NCI-H69 (cell line): ENCODE results near the gene UNC45B.
"Not testable (repeated sequence)": the region's sequence is repeated elsewhere in the genome, so short reads cannot be mapped to it uniquely, and the experiment has no call there.

Experiments used
- DNase-seq: peaks from one replicate; lab custom pipeline; 2025; lab: John Stamatoyannopoulos, UW

The UNC45B gene

GRCh38 chr17:35141681-35142466, 5.7 kb upstream of the UNC45B start, which contains the start of gene NLE1:
Gene NLE1 (minus strand): TSS chr17:35142303. CDS start chr17:35142275, 28 bp downstream.
- peak; percentile 93 for DNase-seq

DNA sequence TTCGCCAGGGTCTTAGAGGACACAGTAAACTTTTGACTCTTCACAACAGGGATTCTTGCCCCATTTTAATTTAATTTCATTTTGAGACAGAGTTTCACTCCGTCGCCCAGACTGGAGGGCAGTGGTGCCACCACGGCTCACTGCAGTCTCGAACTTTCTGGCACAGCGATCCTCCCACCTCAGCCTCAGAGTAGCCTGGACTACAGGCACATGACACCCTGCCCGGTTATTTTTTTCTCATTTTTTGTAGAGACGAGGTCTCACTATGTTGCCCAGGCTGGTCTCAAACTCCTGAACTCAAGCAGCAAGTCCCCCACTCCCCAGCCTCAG, 5.2 kb upstream of the UNC45B start:
- no peak for DNase-seq

- no peak for DNase-seq
Measured at GRCh38 chr17:35144840-35145239, 2.8 kb upstream of the UNC45B start.

DNA sequence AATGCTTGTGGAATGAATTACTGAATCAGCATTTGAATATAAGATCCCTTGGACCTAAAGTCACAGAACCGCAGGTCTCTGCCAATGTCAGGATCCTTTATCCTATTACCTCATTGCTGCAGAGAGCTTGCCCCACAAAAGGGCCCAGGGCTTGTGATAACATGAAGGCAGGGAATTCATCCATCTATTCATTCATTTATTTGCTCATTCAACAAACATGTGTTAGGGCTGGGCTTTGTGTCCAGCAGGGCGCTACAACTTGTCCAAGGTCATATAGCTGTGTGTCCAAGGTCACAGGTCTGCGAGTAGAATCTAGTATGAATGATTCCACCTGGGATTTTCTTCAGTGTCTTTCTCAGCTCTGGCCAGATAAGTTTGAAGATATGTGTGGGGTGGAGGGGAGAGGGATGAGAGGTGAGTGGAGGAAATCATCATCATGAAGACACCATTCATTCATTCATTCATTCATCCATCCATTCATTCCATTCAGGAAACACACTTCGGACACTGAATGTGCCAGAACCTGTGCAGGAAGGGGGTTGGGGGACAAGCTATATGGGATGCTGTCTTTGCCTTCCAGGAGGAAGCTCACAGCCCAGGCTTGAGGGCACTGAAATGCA, 1.3 kb upstream of the UNC45B start:
- DNase-seq: no peak

DNA sequence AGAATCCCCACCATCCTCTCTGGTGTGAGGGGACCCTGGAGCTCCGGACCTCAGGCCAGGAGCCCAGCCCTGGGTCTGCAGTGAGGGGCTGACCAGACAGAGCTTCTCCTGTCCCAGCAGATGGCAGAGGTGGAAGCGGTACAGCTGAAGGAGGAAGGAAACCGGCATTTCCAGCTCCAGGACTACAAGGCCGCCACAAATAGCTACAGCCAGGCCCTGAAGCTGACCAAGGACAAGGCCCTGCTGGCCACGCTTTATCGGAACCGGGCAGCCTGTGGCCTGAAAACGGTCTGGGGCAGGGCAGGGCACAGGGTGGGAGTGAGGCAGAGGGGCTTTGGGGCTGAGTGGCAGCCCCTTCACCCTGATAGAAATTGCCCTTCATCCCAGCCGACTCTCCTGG, 527 bp downstream of the UNC45B start:
- DNase-seq: no peak

DNA sequence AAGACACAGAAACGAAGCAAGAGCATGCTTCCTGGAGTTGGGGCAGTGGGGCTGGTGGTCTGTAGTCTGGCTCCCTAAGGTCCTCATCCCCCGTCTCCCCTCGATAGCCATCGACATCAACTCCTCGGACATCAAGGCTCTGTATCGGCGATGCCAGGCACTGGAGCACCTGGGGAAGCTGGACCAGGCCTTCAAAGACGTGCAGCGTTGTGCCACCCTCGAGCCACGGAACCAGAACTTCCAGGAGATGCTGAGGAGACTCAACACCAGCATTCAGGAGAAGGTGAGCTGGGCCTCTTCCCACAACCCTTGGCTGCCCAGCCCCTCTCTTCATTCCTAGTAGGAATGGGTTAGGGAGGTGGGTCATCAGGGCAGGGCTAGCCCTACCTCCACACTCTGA, 2.3 kb downstream of the UNC45B start:
- no peak for DNase-seq

DNA sequence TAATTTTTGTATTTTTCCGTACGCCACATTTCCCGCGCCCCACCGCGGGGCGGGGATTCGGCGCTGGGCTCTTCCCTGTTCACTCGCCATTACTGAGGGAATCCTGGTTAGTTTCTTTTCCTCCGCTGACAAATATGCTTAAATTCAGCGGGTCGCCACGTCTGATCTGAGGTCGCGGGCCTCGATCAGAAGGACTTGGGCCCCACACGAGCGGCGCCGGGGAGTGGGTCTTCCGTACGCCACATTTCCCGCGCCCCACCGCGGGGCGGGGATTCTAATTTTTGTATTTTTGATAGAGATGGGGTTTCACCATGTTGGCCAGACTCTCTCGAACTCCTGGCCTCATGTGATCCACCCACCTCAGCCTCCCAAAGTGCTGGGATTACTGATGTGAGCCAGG, 3.5 kb downstream of the UNC45B start:
- DNase-seq: not testable (repeated sequence)

DNA sequence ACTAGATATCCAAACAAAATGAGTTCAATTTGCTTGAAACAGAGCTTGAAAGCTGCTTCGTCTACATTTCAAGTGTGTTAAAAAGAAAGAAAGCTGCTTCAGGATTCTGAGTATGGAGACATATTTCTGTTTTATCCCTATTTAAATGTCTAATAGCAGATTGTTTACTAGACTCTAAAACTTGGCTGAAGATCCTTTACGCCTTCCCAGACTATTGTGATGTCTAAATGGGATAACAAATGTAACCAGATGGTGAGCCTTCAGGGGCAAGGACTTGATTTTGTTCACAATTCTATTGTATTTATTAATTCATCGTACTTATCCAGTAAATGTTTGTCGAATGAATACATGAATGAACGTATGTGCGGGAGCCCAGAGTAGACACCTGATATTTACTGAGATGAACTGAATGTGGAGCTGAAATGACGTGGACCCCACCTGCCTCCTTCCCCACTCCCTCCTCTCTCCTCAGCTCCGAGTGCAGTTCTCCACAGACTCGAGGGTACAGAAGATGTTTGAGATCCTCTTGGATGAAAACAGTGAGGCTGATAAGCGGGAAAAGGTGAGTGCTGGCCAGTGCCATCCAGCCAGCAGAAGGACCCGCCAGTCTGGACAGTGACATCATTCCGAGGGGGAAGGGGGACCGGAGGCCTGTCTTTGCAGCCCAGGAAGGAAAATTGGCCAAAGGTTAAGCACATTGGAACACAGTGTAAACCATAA, 5.0 kb downstream of the UNC45B start:
- no peak for DNase-seq

DNA sequence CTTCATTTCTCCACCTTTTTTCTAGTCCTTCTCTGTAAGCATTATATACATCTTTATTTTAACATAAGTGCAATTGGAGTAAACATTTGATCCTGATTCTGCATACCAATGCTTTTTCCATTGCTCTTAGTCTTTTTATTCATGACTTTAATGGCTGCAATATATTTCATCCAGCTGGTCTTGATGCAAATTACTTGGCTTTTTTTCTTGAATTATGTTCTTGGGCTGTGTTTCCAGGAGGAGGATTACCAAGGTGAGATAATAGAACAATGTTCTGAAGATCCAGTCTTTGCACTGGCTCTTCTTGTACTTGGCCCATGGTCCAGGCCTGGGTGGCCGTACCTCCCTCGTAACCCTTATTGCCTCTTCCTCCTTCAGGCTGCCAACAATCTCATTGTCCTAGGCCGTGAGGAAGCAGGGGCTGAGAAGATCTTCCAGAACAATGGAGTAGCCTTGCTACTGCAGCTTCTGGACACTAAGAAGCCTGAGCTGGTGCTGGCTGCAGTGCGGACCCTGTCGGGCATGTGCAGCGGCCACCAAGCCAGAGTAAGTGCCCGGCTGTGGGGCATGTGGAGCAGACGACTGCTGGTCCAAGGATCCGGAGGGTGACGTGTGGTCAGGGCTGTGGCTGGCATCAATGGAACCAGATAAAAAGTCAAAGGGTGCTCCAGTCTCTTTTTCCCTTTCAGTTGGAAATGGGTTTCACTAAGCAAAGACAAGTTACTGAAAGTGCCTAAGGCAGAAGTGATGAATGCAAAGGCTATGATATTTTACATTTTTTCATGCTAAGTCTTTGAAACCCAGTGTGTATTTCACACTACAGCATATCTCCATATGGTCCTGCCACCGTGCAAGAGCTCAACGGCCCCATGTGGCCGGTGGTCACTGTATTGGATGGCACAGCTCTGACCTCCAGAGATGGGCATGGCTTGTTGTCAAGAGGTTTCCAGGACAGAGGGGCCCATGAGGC, 6.9 kb downstream of the UNC45B start:
- DNase-seq: no peak

DNA sequence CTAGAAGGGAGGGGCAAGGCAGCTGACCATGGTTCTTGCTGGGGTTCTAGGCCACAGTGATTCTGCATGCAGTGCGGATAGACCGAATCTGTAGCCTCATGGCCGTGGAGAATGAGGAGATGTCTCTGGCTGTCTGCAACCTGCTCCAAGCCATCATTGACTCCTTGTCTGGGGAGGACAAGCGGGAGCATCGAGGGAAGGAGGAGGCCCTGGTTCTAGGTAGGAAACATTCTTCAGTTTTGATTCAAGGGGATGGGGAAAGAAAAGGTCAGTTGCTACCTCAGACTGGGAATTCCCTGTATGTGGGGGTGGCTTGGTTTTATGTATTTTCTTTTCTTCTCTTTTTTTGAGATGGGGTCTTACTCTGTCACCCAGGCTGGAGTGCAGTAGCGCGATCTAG, 7.6 kb downstream of the UNC45B start:
- no peak for DNase-seq

- DNase-seq: no peak
Measured at GRCh38 chr17:35159940-35160339, 12.3 kb downstream of the UNC45B start.

DNA sequence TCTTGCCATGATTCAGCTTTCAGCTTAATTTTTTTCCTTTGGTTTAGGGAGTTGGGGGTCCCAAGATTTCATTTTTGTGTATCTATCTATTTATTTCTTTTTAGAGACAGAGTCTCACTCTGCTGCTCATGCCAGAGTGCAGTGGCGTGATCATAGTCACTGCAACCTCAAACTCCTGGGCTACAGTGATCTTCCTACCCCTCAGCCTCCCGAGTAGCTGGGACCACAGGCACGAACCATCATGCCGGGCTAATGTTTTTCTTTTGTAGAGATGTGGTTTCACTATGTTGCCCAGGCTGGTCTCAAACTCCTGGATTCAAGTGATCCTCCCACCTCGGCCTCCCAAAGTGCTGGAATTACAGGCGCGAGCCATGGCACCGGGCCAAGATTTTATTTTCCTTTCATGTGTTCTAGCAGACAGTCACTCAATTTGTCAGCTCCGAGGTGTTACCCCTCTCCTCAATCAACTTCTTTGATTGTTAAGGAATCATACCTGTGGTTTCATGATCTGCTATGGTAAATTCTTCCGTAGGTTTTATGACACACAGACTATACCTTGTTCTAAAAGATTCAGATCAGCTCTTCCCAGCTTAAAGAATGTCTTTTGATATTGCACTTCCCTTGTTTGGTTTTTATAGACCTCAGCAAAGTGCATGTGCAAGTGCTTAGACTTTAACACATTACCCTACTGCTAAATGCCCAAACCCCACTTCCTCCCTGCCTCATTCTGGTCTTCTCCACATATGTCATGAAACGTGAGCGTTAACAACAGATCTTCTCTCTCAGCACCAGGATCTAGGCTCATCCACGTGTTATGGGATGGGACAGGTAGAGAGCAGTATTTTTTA, 13.0 kb downstream of the UNC45B start:
- DNase-seq: no peak

- no peak for DNase-seq
Measured at GRCh38 chr17:35161281-35161761, 13.7 kb downstream of the UNC45B start.

DNA sequence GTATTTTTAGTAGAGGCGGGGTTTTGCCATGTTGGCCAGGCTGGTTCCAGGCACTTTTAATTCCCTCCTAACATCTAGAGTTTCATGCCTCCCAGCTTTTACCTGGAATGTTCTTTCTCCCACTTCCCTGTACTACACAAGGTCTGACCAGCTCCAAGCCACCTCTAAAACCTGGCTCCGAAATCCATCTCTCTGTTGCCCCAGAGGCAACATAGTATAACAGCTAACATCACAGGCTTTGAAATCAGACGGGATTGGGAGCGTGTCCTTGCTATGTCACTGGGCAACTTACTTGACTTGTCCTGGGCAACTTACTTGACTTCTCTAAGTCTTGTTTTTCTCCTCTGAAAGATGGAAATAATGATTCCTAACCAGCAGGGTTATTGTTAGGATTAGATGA, 15.1 kb downstream of the UNC45B start:
- DNase-seq: no peak

- no peak for DNase-seq
Measured at GRCh38 chr17:35163886-35164285, 16.3 kb downstream of the UNC45B start.

GRCh38 chr17:35164716-35165115, 17.1 kb downstream of the UNC45B start:
- DNase-seq: no peak

DNA sequence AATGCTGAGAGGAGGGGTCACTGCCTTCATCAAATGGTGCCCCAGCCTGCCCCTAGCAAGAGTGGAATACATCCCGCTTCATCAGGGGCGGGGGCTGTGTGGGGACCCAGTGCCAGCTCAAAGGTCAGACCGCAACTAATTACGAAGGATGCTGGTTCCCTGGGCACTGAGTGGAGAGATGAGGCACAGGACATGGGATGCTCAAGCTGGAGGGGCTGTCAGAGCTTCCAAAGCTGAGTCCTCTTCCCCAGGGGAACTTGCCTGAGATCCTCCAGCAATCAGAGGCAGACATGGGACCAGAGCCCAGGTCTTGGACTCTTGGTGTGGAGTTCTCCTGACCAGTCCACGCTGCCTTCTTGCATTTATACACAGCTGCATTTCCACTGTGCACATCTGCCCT, 18.9 kb downstream of the UNC45B start:
- DNase-seq: no peak

DNA sequence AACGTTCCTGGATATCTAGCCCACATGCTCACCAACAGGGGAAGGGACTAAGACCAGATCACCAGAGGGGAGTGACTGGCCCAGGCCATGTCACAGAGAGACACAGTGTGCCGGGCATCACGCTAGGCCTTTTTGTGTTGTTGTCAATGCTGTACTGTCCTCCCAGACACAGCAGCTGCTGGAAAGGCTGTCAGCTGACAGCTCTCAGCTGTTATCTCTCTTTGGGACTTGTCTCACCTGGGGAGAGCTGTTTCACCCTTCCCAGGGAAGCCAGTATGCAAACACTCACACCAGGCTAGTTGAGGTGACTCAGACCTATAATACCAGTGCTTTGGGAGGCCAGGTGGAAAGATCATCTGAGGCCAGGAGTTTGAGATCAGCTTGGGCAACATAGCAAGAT, 19.4 kb downstream of the UNC45B start:
- no peak for DNase-seq

GRCh38 chr17:35167666-35168065, 20.0 kb downstream of the UNC45B start:
- DNase-seq: no peak

GRCh38 chr17:35169835-35170363, 22.3 kb downstream of the UNC45B start:
- no peak for DNase-seq
